Stimulated activated CD4-positive, alpha-beta T cell treated with anti-CD3 and anti-CD28 coated beads, Interleukin-15, amount 100 ng/mL, for 24 hours (primary cell): ENCODE measurements around the gene BAIAP2L1.
"Not testable (repeated sequence)": the region's sequence is repeated elsewhere in the genome, so short reads cannot be mapped to it uniquely, and the experiment has no call there.

Experiments used
- DNase-seq: peaks from one replicate; pipeline ENCODE4 v3.0.0-alpha.2; 2020

BAIAP2L1 gene

GRCh38 chr7:98400542-98401340 is at the start of gene BAIAP2L1:
TSS of gene BAIAP2L1 (minus strand) at chr7:98401090. CDS start at chr7:98400852, 238 bp downstream.
- DNase-seq: peak; percentile 87

- DNase-seq: no peak
Measured at GRCh38 chr7:98448766-98449165, 47.9 kb upstream of the BAIAP2L1 start.

- DNase-seq: not testable (repeated sequence)
Measured at GRCh38 chr7:98440992-98441391, 40.1 kb upstream of the BAIAP2L1 start.

- no peak for DNase-seq
Measured at GRCh38 chr7:98439484-98439883, 38.6 kb upstream of the BAIAP2L1 start.

- DNase-seq: no peak
Measured at GRCh38 chr7:98434087-98434486, 33.2 kb upstream of the BAIAP2L1 start.

GRCh38 chr7:98429799-98430198 is 28.9 kb upstream of the BAIAP2L1 start:
- DNase-seq: no peak

GRCh38 chr7:98423043-98423442 is 22.2 kb upstream of the BAIAP2L1 start:
- no peak for DNase-seq

GRCh38 chr7:98420966-98421612 is 20.2 kb upstream of the BAIAP2L1 start:
- peak; percentile 76 for DNase-seq

GRCh38 chr7:98419988-98420387 is 19.1 kb upstream of the BAIAP2L1 start:
- not testable (repeated sequence) for DNase-seq

- not testable (repeated sequence) for DNase-seq
Measured at GRCh38 chr7:98419316-98419691, 18.4 kb upstream of the BAIAP2L1 start.

- DNase-seq: peak; percentile 53
Measured at GRCh38 chr7:98418636-98419315, 17.9 kb upstream of the BAIAP2L1 start.

- no peak for DNase-seq
Measured at GRCh38 chr7:98418271-98418635, 17.4 kb upstream of the BAIAP2L1 start.

GRCh38 chr7:98417604-98418270 is 16.8 kb upstream of the BAIAP2L1 start:
- DNase-seq: not testable (repeated sequence)

- no peak for DNase-seq
Measured at GRCh38 chr7:98414205-98414900, 13.5 kb upstream of the BAIAP2L1 start.

- DNase-seq: not testable (repeated sequence)
Measured at GRCh38 chr7:98413655-98414054, 12.8 kb upstream of the BAIAP2L1 start.

- no peak for DNase-seq
Measured at GRCh38 chr7:98409843-98410242, 9.0 kb upstream of the BAIAP2L1 start.

- DNase-seq: not testable (repeated sequence)
Measured at GRCh38 chr7:98408146-98408545, 7.3 kb upstream of the BAIAP2L1 start.

- no peak for DNase-seq
Measured at GRCh38 chr7:98406827-98407226, 5.9 kb upstream of the BAIAP2L1 start.

GRCh38 chr7:98404840-98405239 is 4.0 kb upstream of the BAIAP2L1 start:
- no peak for DNase-seq

GRCh38 chr7:98399890-98400541 is 874 bp downstream of the BAIAP2L1 start:
- no peak for DNase-seq

GRCh38 chr7:98399462-98399861 is 1.4 kb downstream of the BAIAP2L1 start:
- DNase-seq: no peak
